LoVo (cell line): ENCODE measurements around the gene HES2.
A peak's percentile ranks its signal among the peaks of the same experiment; 100 is the strongest.
"Not testable (repeated sequence)": the region's sequence is repeated elsewhere in the genome, so short reads cannot be mapped to it uniquely, and the experiment has no call there.

Experiments used
- DNase-seq: peaks from one replicate; pipeline ENCODE4 v3.0.0-alpha.2; 2016; ENCODE audit warnings: low spot score

The HES2 gene

GRCh38 chr1:6389971-6390370 lies 29.7 kb downstream of the HES2 start:
- no peak for DNase-seq

GRCh38 chr1:6386371-6386949 lies 33.3 kb downstream of the HES2 start:
- peak; percentile 52 for DNase-seq

GRCh38 chr1:6385488-6386191 lies 34.1 kb downstream of the HES2 start:
- peak; percentile 78 for DNase-seq

GRCh38 chr1:6384962-6385361 lies 34.8 kb downstream of the HES2 start:
- no peak for DNase-seq

GRCh38 chr1:6384135-6384534 lies 35.6 kb downstream of the HES2 start:
- no peak for DNase-seq

GRCh38 chr1:6380037-6380436 lies 39.7 kb downstream of the HES2 start:
- DNase-seq, result no peak

- no peak for DNase-seq
These were observed 41.5 kb downstream of the HES2 start for GRCh38 chr1:6378096-6378746.

GRCh38 chr1:6373961-6374720 lies 45.6 kb downstream of the HES2 start:
- DNase-seq, result no peak

- not testable (repeated sequence) for DNase-seq
These were observed 47.5 kb downstream of the HES2 start for GRCh38 chr1:6372236-6372635.

GRCh38 chr1:6370006-6370405 lies 49.7 kb downstream of the HES2 start:
- DNase-seq, result no peak

- no peak for DNase-seq
These were observed 52.2 kb downstream of the HES2 start for GRCh38 chr1:6367381-6368012.

- no peak for DNase-seq
These were observed 54.7 kb downstream of the HES2 start for GRCh38 chr1:6365047-6365446.

GRCh38 chr1:6363085-6363884 lies 56.4 kb downstream of the HES2 start:
- peak; percentile 33 for DNase-seq
